Mucosa of rectum (tissue), 2 donors: ENCODE data around the gene MEGF11.

Experiments used
- H3K27ac ChIP-seq, 2 donors: one replicate each; pipeline ENCODE4 v1.7.0; 2013; ENCODE audit warnings: inconsistent platforms in 2 of 2, low read depth in 2 of 2, low read length in 2 of 2
- H3K27me3 ChIP-seq, 2 donors: one replicate each; pipeline ENCODE4 v1.7.0; 2013; ENCODE audit warnings: low read length in 2 of 2; ENCODE audit not compliant: control insufficient read depth in 2 of 2, insufficient read depth in 2 of 2
- H3K36me3 ChIP-seq, 2 donors: one replicate each; pipeline ENCODE4 v1.7.0; 2013; ENCODE audit warnings: low read length in 2 of 2; ENCODE audit not compliant: control insufficient read depth in 2 of 2, insufficient read depth in 2 of 2
- H3K4me1 ChIP-seq, 2 donors: one replicate each; pipeline ENCODE4 v1.7.0; 2013; ENCODE audit warnings: low read length in 2 of 2, mild to moderate bottlenecking in 1 of 2; ENCODE audit not compliant: control insufficient read depth in 2 of 2, insufficient read depth in 2 of 2
- H3K4me3 ChIP-seq, 2 donors: one replicate each; pipeline ENCODE4 v1.7.0; 2013; ENCODE audit warnings: low read length in 2 of 2
- H3K9ac ChIP-seq, 2 donors: one replicate each; pipeline ENCODE4 v1.7.0; 2013; ENCODE audit warnings: low read length in 2 of 2, low read depth in 1 of 2, mild to moderate bottlenecking in 1 of 2
- H3K9me3 ChIP-seq, 2 donors: one replicate each; pipeline ENCODE4 v1.7.0; 2013; ENCODE audit warnings: low read length in 2 of 2; ENCODE audit not compliant: control insufficient read depth in 2 of 2
- donor health status: healthy.
- donor health status: Normal muscosa, but diverticular disease.

Gene MEGF11

GRCh38 chr15:66019826-66020398, 233.6 kb downstream of the MEGF11 start:
- no peak overlapping the region for H3K27ac ChIP-seq
- H3K9ac ChIP-seq = no peak overlapping the region
- H3K4me3 ChIP-seq = no peak overlapping the region

GRCh38 chr15:66019368-66019767, 234.2 kb downstream of the MEGF11 start:
- Histone ChIP-seq H3K27ac (no peak overlapping the region), H3K4me1 (no peaks in the 10 kb centered on the region), H3K9ac (no peak overlapping the region), H3K27me3 (no peaks in the 10 kb centered on the region), H3K4me3 (no peak overlapping the region), H3K36me3 (no peaks in the 10 kb centered on the region), H3K9me3 (no peaks in the 10 kb centered on the region)

More at GRCh38 chr15:66019826-66020398, 233.6 kb downstream of the MEGF11 start:
- Histone ChIP-seq H3K9me3 (no peaks in the 10 kb centered on the region), H3K36me3 (no peaks in the 10 kb centered on the region), H3K4me1 (no peaks in the 10 kb centered on the region), H3K27me3 (no peaks in the 10 kb centered on the region)

- Histone ChIP-seq H3K9ac (no peak overlapping the region), H3K4me3 (no peak overlapping the region), H3K9me3 (no peaks in the 10 kb centered on the region), H3K27ac (no peak overlapping the region), H3K36me3 (no peaks in the 10 kb centered on the region), H3K4me1 (no peaks in the 10 kb centered on the region), H3K27me3 (no peaks in the 10 kb centered on the region)
These were observed 235.1 kb downstream of the MEGF11 start for GRCh38 chr15:66018488-66018797.

GRCh38 chr15:66017792-66018487, 235.6 kb downstream of the MEGF11 start:
- Histone ChIP-seq H3K27ac (no peak overlapping the region), H3K4me3 (no peak overlapping the region), H3K9me3 (no peaks in the 10 kb centered on the region), H3K27me3 (no peaks in the 10 kb centered on the region), H3K36me3 (no peaks in the 10 kb centered on the region), H3K9ac (no peak overlapping the region), H3K4me1 (no peaks in the 10 kb centered on the region)

- H3K4me3 ChIP-seq = no peak overlapping the region
- no peaks in the 10 kb centered on the region for H3K4me1 ChIP-seq
- H3K36me3 ChIP-seq = no peaks in the 10 kb centered on the region
- no peaks in the 10 kb centered on the region for H3K27me3 ChIP-seq
- no peak overlapping the region for H3K9ac ChIP-seq
- H3K27ac ChIP-seq = no peak overlapping the region
- H3K9me3 ChIP-seq = no peaks in the 10 kb centered on the region
These were observed 236.6 kb downstream of the MEGF11 start for GRCh38 chr15:66017000-66017399.

- Histone ChIP-seq H3K27ac (no peak overlapping the region), H3K9me3 (no peaks in the 10 kb centered on the region), H3K4me1 (no peaks in the 10 kb centered on the region), H3K27me3 (no peaks in the 10 kb centered on the region), H3K36me3 (no peaks in the 10 kb centered on the region), H3K4me3 (no peak overlapping the region), H3K9ac (no peak overlapping the region)
These were observed 237.4 kb downstream of the MEGF11 start for GRCh38 chr15:66016199-66016598.

GRCh38 chr15:66014635-66015182, 238.8 kb downstream of the MEGF11 start:
- Histone ChIP-seq H3K4me3 (no peak overlapping the region), H3K4me1 (no peaks in the 10 kb centered on the region), H3K27ac (no peak overlapping the region), H3K9ac (no peak overlapping the region), H3K9me3 (no peaks in the 10 kb centered on the region), H3K36me3 (no peaks in the 10 kb centered on the region), H3K27me3 (no peaks in the 10 kb centered on the region)

GRCh38 chr15:66014022-66014421, 239.5 kb downstream of the MEGF11 start:
- no peak overlapping the region for H3K9ac ChIP-seq
- no peaks in the 10 kb centered on the region for H3K36me3 ChIP-seq
- no peak overlapping the region for H3K27ac ChIP-seq
- no peaks in the 10 kb centered on the region for H3K27me3 ChIP-seq
- peaks cover 0 to 3% of the 10 kb centered on the region in 2 donors for H3K4me1 ChIP-seq
- H3K4me3 ChIP-seq = no peak overlapping the region
- no peaks in the 10 kb centered on the region for H3K9me3 ChIP-seq

GRCh38 chr15:66008940-66009562, 244.5 kb downstream of the MEGF11 start:
- no peaks in the 10 kb centered on the region for H3K9me3 ChIP-seq
- peak overlapping the region in 1 of 2 donors; percentile 28 for H3K27ac ChIP-seq
- H3K9ac ChIP-seq = no peak overlapping the region
- H3K36me3 ChIP-seq = no peaks in the 10 kb centered on the region
- H3K4me3 ChIP-seq = no peak overlapping the region
- H3K27me3 ChIP-seq = no peaks in the 10 kb centered on the region
- peaks cover 0 to 3% of the 10 kb centered on the region in 2 donors for H3K4me1 ChIP-seq

GRCh38 chr15:66007663-66008262, 245.8 kb downstream of the MEGF11 start:
- H3K36me3 ChIP-seq = no peaks in the 10 kb centered on the region
- no peak overlapping the region for H3K4me3 ChIP-seq
- H3K4me1 ChIP-seq = peaks cover 0 to 3% of the 10 kb centered on the region in 2 donors
- H3K27me3 ChIP-seq = no peaks in the 10 kb centered on the region
- no peak overlapping the region for H3K9ac ChIP-seq
- H3K27ac ChIP-seq = no peak overlapping the region
- H3K9me3 ChIP-seq = no peaks in the 10 kb centered on the region
